Stomach (tissue), 9 donors: Measurements from ENCODE around the gene PTPRG. TPM values are rescaled to one million over a fixed set of nuclear protein-coding genes. Genes with fewer than 3 reads are reported as not detected.

Experiments used
- DNase-seq, 2 donors: peaks; one replicate each; pipeline versions ENCODE4 v3.0.0 to v3.0.0-alpha.2; 2013 to 2019
- H3K27ac ChIP-seq, 5 donors: fragments of 200-600 bp in 4 of 5; sonication (generic) in 4 of 5; one replicate each; pipeline ENCODE4 v1.5.1; 2013 to 2019; ENCODE audit warnings: mild to moderate bottlenecking in 1 of 5, moderate library complexity in 1 of 5
- H3K27me3 ChIP-seq, 3 donors: fragments of 200-600 bp; sonication (generic); one replicate each; pipeline ENCODE4 v1.5.1; 2017 to 2019; ENCODE audit warnings: mixed run types in 1 of 3
- H3K36me3 ChIP-seq, 4 donors: fragments of 200-600 bp; sonication (generic); 1 replicate in 3 of 4; 2 replicates in 1 of 4; pipeline ENCODE4 v1.5.1; 2016 to 2019
- H3K4me1 ChIP-seq, 4 donors: fragments of 200-600 bp; sonication (generic); one replicate each; pipeline ENCODE4 v1.5.1; 2016 to 2019
- H3K4me3 ChIP-seq, 4 donors: fragments of 200-600 bp; sonication (generic) in 3 of 4; one replicate each; pipeline ENCODE4 v1.5.1; 2016 to 2019; ENCODE audit warnings: mild to moderate bottlenecking in 1 of 4
- H3K9me3 ChIP-seq, 4 donors: fragments of 200-600 bp; sonication (generic); one replicate each; pipeline ENCODE4 v1.5.1; 2016 to 2019
- EP300 ChIP-seq: sonication (generic); formaldehyde crosslinking; IDR thresholded peaks from one replicate; pipeline ENCODE4 v1.6.1; 2017; ENCODE audit warnings: antibody characterized with exemption
- POLR2A ChIP-seq, 4 donors: fragments of 450-650 bp; IDR thresholded peaks; one replicate each; pipeline ENCODE4 v1.6.1; 2016; ENCODE audit warnings: antibody characterized with exemption in 4 of 4, control low read depth in 2 of 4, mild to moderate bottlenecking in 1 of 4, moderate library complexity in 1 of 4
- POLR2AphosphoS5 ChIP-seq, 3 donors: sonication (generic); formaldehyde crosslinking; IDR thresholded peaks; one replicate each; pipeline ENCODE4 v1.6.1; 2016; ENCODE audit warnings: antibody characterized with exemption in 3 of 3
- WGBS, 5 donors: extraction: QIAGEN DNeasy Blood & Tissue Kit in 3 of 5; methylation state at CpG; one replicate each; pipeline versions ENCODE4 v1.1.5 to v1.1.7; 2013 to 2018; 5-methylcytosine and 5-hydroxymethylcytosine counted together
- intact Hi-C: fragments of 100-400 bp; cut with DNase I; formaldehyde crosslinking; loops from one replicate; pipeline ENCODE4 v1.15.1; 2023; ENCODE audit warnings: low total_unique reads
- polyA plus RNA-seq, 3 donors: library from polyadenylated mRNA; stranded (reverse); fragments of 200-250 nt; gene quantifications; one replicate each; pipeline ENCODE4 v1.2.3, GENCODE V29; 2013
- total RNA-seq, 5 donors: library from RNA; depleted of rRNA; stranded (reverse); fragments of >200 nt; gene quantifications; one replicate each; pipeline versions ENCODE4 v1.1.0 to v1.2.3, GENCODE V29; 2014 to 2016
- TF ChIP-seq, protein P1 (sequence below), 7 experiments: fragments of 450-650 bp in 4 of 7; fragments of 200-600 bp in 3 of 7; sonication (generic) in 3 of 7; IDR thresholded peaks; one replicate each; pipeline ENCODE4 v1.5.1; 2016 to 2019; ENCODE audit warnings: antibody characterized with exemption in 7 of 7, control low read depth in 2 of 7, mild to moderate bottlenecking in 1 of 7
- donor health status: healthy with polysubstance abuse.
- donor health status: Bipolar disorder and iron deficiency.
- donor health status: healthy.

Gene PTPRG
- total and polyA plus RNA-seq, 8 donors, result 2.4 to 96.0 (median 22.0) TPM

DNA sequence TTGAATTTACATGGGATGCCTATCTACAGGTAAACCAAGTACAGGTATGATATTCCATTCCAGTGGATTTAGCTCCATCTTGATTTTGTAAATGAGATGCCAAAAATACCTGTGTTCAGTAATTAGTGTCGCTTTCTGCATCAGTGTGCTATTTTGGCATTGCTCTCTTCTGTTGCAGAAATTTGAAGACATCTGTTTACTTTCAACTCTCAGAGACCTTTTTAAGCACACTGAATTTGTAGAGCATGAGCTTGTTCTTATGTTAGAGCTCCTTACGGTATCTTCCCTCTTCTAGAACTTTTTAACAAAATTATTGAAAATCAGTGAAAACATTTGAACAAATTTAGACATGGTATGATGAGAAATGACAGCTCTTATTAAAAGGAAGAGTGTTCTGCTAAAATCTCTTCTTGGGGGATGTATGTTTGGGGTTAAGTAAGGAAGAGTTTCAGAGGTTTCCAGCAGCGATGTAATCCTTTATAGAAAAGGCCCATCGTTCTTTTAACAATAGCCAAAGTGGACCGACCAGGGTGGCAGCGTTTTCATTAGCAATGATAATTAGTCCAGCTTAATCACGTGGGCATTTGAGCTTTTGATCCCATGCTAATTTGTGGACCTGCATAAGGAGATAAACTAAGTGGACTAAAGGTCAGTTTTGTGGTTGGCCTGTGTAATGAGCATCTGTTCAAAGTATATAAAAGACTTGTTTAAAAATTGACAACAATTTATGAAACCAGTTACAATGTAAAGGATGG is 385.4 kb downstream of the PTPRG start:
- no peak overlapping the region for H3K27ac ChIP-seq
- H3K9me3 ChIP-seq, result no peaks in the 10 kb centered on the region
- H3K4me1 ChIP-seq, result peaks cover 0 to 24% (median 0%) of the 10 kb centered on the region in 4 donors
- 59 to 71% (median 67%) methylated on average over 7 of the region's 7 CpGs for WGBS, 5 donors
- TF ChIP-seq, protein P1, sequence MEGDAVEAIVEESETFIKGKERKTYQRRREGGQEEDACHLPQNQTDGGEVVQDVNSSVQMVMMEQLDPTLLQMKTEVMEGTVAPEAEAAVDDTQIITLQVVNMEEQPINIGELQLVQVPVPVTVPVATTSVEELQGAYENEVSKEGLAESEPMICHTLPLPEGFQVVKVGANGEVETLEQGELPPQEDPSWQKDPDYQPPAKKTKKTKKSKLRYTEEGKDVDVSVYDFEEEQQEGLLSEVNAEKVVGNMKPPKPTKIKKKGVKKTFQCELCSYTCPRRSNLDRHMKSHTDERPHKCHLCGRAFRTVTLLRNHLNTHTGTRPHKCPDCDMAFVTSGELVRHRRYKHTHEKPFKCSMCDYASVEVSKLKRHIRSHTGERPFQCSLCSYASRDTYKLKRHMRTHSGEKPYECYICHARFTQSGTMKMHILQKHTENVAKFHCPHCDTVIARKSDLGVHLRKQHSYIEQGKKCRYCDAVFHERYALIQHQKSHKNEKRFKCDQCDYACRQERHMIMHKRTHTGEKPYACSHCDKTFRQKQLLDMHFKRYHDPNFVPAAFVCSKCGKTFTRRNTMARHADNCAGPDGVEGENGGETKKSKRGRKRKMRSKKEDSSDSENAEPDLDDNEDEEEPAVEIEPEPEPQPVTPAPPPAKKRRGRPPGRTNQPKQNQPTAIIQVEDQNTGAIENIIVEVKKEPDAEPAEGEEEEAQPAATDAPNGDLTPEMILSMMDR (IDR thresholded peaks at IDR 0.05), result no peak
- no peak for TF ChIP-seq POLR2A (IDR thresholded peaks at IDR 0.05)
- no peak for TF ChIP-seq EP300
- no peak for TF ChIP-seq POLR2AphosphoS5 (IDR thresholded peaks at IDR 0.05)
- no peaks in the 10 kb centered on the region for H3K27me3 ChIP-seq
- no peaks in the 10 kb centered on the region for H3K36me3 ChIP-seq
- intact Hi-C loops, result no loop called here
- H3K4me3 ChIP-seq, result no peak overlapping the region
- no peak for DNase-seq

- Histone ChIP-seq H3K4me1 (peaks cover 0 to 24% (median 0%) of the 10 kb centered on the region in 4 donors), H3K36me3 (no peaks in the 10 kb centered on the region), H3K4me3 (no peak overlapping the region), H3K27ac (no peak overlapping the region), H3K9me3 (no peaks in the 10 kb centered on the region), H3K27me3 (no peaks in the 10 kb centered on the region)
- DNase-seq, result no peak
- intact Hi-C loops, result no loop called here
- TF ChIP-seq, protein P1 (IDR thresholded peaks at IDR 0.05), result no peak
- TF ChIP-seq POLR2AphosphoS5 (IDR thresholded peaks at IDR 0.05), result no peak
- no peak for TF ChIP-seq POLR2A (IDR thresholded peaks at IDR 0.05)
- TF ChIP-seq EP300, result no peak
- 58 to 87% (median 82%) methylated on average over 4 of the region's 4 CpGs for WGBS, 5 donors
Measured at GRCh38 chr3:61947456-61947855, 386.1 kb downstream of the PTPRG start.

- Histone ChIP-seq H3K27me3 (no peaks in the 10 kb centered on the region), H3K27ac (no peak overlapping the region), H3K4me1 (peaks cover 0 to 26% (median 0%) of the 10 kb centered on the region in 4 donors), H3K36me3 (no peaks in the 10 kb centered on the region), H3K4me3 (no peak overlapping the region), H3K9me3 (no peaks in the 10 kb centered on the region)
- peak in 1 of 2 donors; percentile 24 for DNase-seq
- 78 to 90% (median 86%) methylated on average over 5 of the region's 5 CpGs for WGBS, 5 donors
- intact Hi-C loops, result no loop called here
- no peak for TF ChIP-seq POLR2A (IDR thresholded peaks at IDR 0.05)
- TF ChIP-seq POLR2AphosphoS5 (IDR thresholded peaks at IDR 0.05), result peak in 1 of 3 donors; percentile 30
- TF ChIP-seq EP300, result no peak
Measured at GRCh38 chr3:61948699-61949305, 387.4 kb downstream of the PTPRG start.

GRCh38 chr3:61954097-61954540 is 392.7 kb downstream of the PTPRG start:
- no peaks in the 10 kb centered on the region for H3K9me3 ChIP-seq
- intact Hi-C loops, result no loop called here
- WGBS, 5 donors, result 64 to 84% (median 72%) methylated on average over 2 of the region's 2 CpGs
- DNase-seq, result peak in 1 of 2 donors; percentile 14
- no peaks in the 10 kb centered on the region for H3K27me3 ChIP-seq
- H3K27ac ChIP-seq, result no peak overlapping the region
- H3K36me3 ChIP-seq, result no peaks in the 10 kb centered on the region
- H3K4me3 ChIP-seq, result no peak overlapping the region
- H3K4me1 ChIP-seq, result peaks cover 5 to 37% (median 20%) of the 10 kb centered on the region in 4 donors
- TF ChIP-seq, protein P1 (IDR thresholded peaks at IDR 0.05), result no peak
- TF ChIP-seq POLR2A (IDR thresholded peaks at IDR 0.05) (no peak), EP300 (no peak), POLR2AphosphoS5 (IDR thresholded peaks at IDR 0.05) (no peak)
